DOHH2 (cell line): ENCODE data around the gene SHC3.

Source experiments
- EZH2phosphoT487 ChIP-seq: fragments of 200-600 bp; sonication (generic); IDR thresholded peaks from 2 replicates; pipeline ENCODE4 v1.6.1; 2017; ENCODE audit warnings: borderline replicate concordance, mild to moderate bottlenecking, antibody characterized with exemption, low read length, moderate library complexity, mixed read lengths
- TF ChIP-seq, protein P1 (sequence below): fragments of 200-600 bp; sonication (generic); IDR thresholded peaks from one replicate; pipeline ENCODE4 v1.5.1; 2014; ENCODE audit warnings: antibody characterized with exemption, mild to moderate bottlenecking, low read depth, low read length; ENCODE audit not compliant: poor library complexity, severe bottlenecking

GRCh38 chr9:89037346-89037745 lies 141.3 kb downstream of the SHC3 start:
- TF ChIP-seq, protein P1, sequence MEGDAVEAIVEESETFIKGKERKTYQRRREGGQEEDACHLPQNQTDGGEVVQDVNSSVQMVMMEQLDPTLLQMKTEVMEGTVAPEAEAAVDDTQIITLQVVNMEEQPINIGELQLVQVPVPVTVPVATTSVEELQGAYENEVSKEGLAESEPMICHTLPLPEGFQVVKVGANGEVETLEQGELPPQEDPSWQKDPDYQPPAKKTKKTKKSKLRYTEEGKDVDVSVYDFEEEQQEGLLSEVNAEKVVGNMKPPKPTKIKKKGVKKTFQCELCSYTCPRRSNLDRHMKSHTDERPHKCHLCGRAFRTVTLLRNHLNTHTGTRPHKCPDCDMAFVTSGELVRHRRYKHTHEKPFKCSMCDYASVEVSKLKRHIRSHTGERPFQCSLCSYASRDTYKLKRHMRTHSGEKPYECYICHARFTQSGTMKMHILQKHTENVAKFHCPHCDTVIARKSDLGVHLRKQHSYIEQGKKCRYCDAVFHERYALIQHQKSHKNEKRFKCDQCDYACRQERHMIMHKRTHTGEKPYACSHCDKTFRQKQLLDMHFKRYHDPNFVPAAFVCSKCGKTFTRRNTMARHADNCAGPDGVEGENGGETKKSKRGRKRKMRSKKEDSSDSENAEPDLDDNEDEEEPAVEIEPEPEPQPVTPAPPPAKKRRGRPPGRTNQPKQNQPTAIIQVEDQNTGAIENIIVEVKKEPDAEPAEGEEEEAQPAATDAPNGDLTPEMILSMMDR = no peak
- TF ChIP-seq EZH2phosphoT487 = no peak
